GM12878 (cell line): ENCODE results near the gene AMPH. TPM values are rescaled to one million over a fixed set of nuclear protein-coding genes. Genes with fewer than 3 reads are reported as not detected.

Source experiments
- ATAC-seq: fragments of 200-7000 bp; cut with Tn5 transposase; 3 replicates; pipeline ENCODE4 v1.9.1; 2020; ENCODE audit warnings: mild to moderate bottlenecking, moderate library complexity
- BruUV-seq: library from RNA; stranded (reverse); fragments of 400-500 nt; replicated peaks from 2 replicates; lab custom pipeline; 2021; lab: Mats Ljungman, UMichigan
- CTCF ChIA-PET: fragments of 300-600 bp; sonication (Branson Sonifier 250); formaldehyde crosslinking; extraction: SDS; loops from one replicate; lab custom pipeline; 2021; ENCODE audit warnings: inconsistent platforms; lab: Yijun Ruan, JAX
- POLR2A ChIA-PET: fragments of 350-600 bp; formaldehyde crosslinking; extraction: SDS; loops from one replicate; lab custom pipeline; 2021; ENCODE audit warnings: inconsistent platforms; lab: Charles Lee
- RAD21 ChIA-PET: fragments of 300-600 bp; sonication (Branson Sonifier 250); formaldehyde crosslinking; loops from one replicate; lab custom pipeline; 2023; ENCODE audit warnings: antibody characterized with exemption; ENCODE audit not compliant: unreplicated experiment; lab: Charles Lee
- SMC1A ChIA-PET: fragments of 300-600 bp; sonication (Branson Sonifier 250); formaldehyde crosslinking; loops from one replicate; lab custom pipeline; 2023; ENCODE audit not compliant: unreplicated experiment, uncharacterized antibody; lab: Charles Lee
- DNase-seq: peaks from one replicate; pipeline ENCODE4 v3.0.0-alpha.2; 2011; ENCODE audit warnings: low read depth, low spot score
- FAIRE-seq: peaks from 3 replicates; lab custom pipeline; 2011; peaks lifted over from hg19 to GRCh38; lab: Jason Lieb, UNC
- H2AFZ ChIP-seq: 2 replicates; pipeline ENCODE4 v1.6.0; 2011; ENCODE audit warnings: low read depth, low read length, control low read depth; ENCODE audit not compliant: control insufficient read depth
- H3K27ac ChIP-seq: 2 replicates; pipeline ENCODE4 v1.5.1; 2011; ENCODE audit warnings: control low read depth; ENCODE audit not compliant: control insufficient read depth, insufficient read depth
- H3K27me3 ChIP-seq, 2 experiments: replicated peaks in 1 of 2; 2 replicates each; pipeline versions ENCODE4 v1.6.0 to v1.6.1; 2011; ENCODE audit warnings: low read length in 1 of 2; ENCODE audit not compliant: control insufficient read depth in 2 of 2, insufficient read depth in 2 of 2
- H3K36me3 ChIP-seq, 2 experiments: 2 replicates each; pipeline ENCODE4 v1.5.1; 2011; ENCODE audit warnings: low read length in 1 of 2; ENCODE audit not compliant: control insufficient read depth in 2 of 2, insufficient read depth in 2 of 2
- H3K4me1 ChIP-seq: 2 replicates; pipeline ENCODE4 v1.6.1; 2011; ENCODE audit warnings: mild to moderate bottlenecking, low read length, moderate library complexity, mixed read lengths; ENCODE audit not compliant: control insufficient read depth, insufficient read depth
- H3K4me2 ChIP-seq: 2 replicates; pipeline ENCODE4 v1.6.0; 2011; ENCODE audit warnings: control low read depth; ENCODE audit not compliant: control insufficient read depth, insufficient read depth
- H3K4me3 ChIP-seq: fragments of 200-600 bp; sonication (generic); 2 replicates; pipeline ENCODE4 v1.5.1; 2016
- H3K79me2 ChIP-seq: 2 replicates; pipeline ENCODE4 v1.6.0; 2011; ENCODE audit warnings: low read length; ENCODE audit not compliant: control insufficient read depth, insufficient read depth
- H3K9ac ChIP-seq: 2 replicates; pipeline ENCODE4 v1.8.0; 2011; ENCODE audit warnings: low read length, control low read depth, mixed read lengths; ENCODE audit not compliant: control insufficient read depth, insufficient read depth
- H3K9me3 ChIP-seq: replicated peaks from 3 replicates; pipeline ENCODE4 v1.5.1; 2011; ENCODE audit warnings: mild to moderate bottlenecking, low read length; ENCODE audit not compliant: control insufficient read depth, insufficient read depth
- H4K20me1 ChIP-seq: 2 replicates; pipeline ENCODE4 v1.6.0; 2011; ENCODE audit not compliant: control insufficient read depth, insufficient read depth
- WGBS: methylation state at CpG from one replicate; pipeline ENCODE4 v1.1.6; 2016; ENCODE audit warnings: low lambda C conversion rate; ENCODE audit not compliant: insufficient replicate concordance, insufficient coverage; ENCODE audit errors: missing lambda C conversion rate; 5-methylcytosine and 5-hydroxymethylcytosine counted together
- in situ Hi-C: fragments of 300-500 bp; cut with MboI; formaldehyde crosslinking; loops from 9 replicates; pipeline ENCODE4 v1.14.3; 2018; ENCODE audit warnings: mixed read lengths
- intact Hi-C: fragments of 100-400 bp; cut with micrococcal nuclease; formaldehyde crosslinking; loops from one replicate; pipeline ENCODE4 v1.14.2; 2022; ENCODE audit not compliant: unreplicated experiment
- polyA plus RNA-seq, 11 experiments: library from polyadenylated mRNA; depleted of rRNA in 4 of 11; unstranded in 6 of 11; stranded (reverse) in 5 of 11; fragments of >200 nt; fragmentation: Nextera tagmentation in 4 of 11; fragmentation: Illumina TruSeq in 1 of 11; extraction: Ambion mirVana in 4 of 11; extraction: Trizol in 1 of 11; gene quantifications; 1 replicate in 1 of 11; 2 replicates in 10 of 11; pipeline versions ENCODE4 v1.2.1 to v1.2.3, GENCODE V29; 2011 to 2016; ENCODE audit warnings: inconsistent platforms in 2 of 11, missing spikeins in 2 of 11, low read depth in 1 of 11
- total RNA-seq, 4 experiments: library from RNA; depleted of rRNA in 3 of 4; stranded (reverse); fragments of >200 nt in 3 of 4; fragmentation: Illumina TruSeq in 1 of 4; extraction: Trizol in 1 of 4; gene quantifications; 2 replicates each; pipeline versions ENCODE4 v1.2.1 to v1.2.3, GENCODE V29; 2013 to 2021
- TF ChIP-seq, protein P1 (sequence below): IDR thresholded peaks from 2 replicates; pipeline ENCODE4 v1.6.1; 2012; ENCODE audit warnings: mild to moderate bottlenecking, low read depth, low read length
- TF ChIP-seq, protein P2 (sequence below), 3 experiments: IDR thresholded peaks in 2 of 3; conservative IDR thresholded peaks in 1 of 3; 2 replicates each; pipeline ENCODE4 v1.5.1; 2011; ENCODE audit warnings: low read depth in 3 of 3, low read length in 3 of 3, mild to moderate bottlenecking in 3 of 3, control low read depth in 2 of 3, moderate library complexity in 2 of 3, inconsistent platforms in 1 of 3, mixed read lengths in 1 of 3; ENCODE audit not compliant: control insufficient read depth in 2 of 3, insufficient read depth in 1 of 3; ENCODE audit errors: extremely low read depth in 1 of 3

The AMPH gene
- total and polyA plus RNA-seq, 10 of the 15 experiments (the other 5 are each of a cell fraction or from before 2014, with no cell fraction given): 0.03 to 0.24 (median 0.08) TPM; not detected in 2

DNA sequence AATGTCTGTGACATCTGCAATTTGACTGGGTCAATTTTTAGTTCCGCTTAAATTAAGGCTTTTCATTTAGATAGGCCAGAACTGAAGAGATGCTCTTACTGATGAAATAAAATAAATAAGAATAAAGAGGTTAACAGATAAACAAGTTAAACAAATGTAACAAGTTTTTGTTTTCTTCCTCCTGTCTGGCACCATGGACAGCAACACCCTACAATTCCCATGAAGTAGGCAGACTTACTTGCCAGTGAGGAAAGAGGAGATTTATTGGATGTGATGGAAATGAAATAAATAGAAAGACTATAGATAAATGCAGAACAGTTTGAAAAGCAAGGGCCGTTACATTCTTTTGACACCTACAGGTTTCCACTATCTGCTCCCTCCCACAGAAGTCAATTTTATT is 118.5 kb downstream of the AMPH start:
- no peak for FAIRE-seq
- H3K4me1 ChIP-seq: no peaks in the 10 kb centered on the region
- no peak overlapping the region for H3K9ac ChIP-seq
- 38% methylated on average over 2 of the region's 2 CpGs for WGBS
- no peaks in the 10 kb centered on the region for H3K36me3 ChIP-seq
- ChIA-PET SMC1A (no interaction called here), POLR2A (no interaction called here), CTCF (no interaction called here), RAD21 (no interaction called here)
- H3K79me2 ChIP-seq: no peaks in the 10 kb centered on the region
- no peak overlapping the region for H3K4me2 ChIP-seq
- no peaks in the 10 kb centered on the region for H3K27me3 ChIP-seq
- TF ChIP-seq, protein P1, sequence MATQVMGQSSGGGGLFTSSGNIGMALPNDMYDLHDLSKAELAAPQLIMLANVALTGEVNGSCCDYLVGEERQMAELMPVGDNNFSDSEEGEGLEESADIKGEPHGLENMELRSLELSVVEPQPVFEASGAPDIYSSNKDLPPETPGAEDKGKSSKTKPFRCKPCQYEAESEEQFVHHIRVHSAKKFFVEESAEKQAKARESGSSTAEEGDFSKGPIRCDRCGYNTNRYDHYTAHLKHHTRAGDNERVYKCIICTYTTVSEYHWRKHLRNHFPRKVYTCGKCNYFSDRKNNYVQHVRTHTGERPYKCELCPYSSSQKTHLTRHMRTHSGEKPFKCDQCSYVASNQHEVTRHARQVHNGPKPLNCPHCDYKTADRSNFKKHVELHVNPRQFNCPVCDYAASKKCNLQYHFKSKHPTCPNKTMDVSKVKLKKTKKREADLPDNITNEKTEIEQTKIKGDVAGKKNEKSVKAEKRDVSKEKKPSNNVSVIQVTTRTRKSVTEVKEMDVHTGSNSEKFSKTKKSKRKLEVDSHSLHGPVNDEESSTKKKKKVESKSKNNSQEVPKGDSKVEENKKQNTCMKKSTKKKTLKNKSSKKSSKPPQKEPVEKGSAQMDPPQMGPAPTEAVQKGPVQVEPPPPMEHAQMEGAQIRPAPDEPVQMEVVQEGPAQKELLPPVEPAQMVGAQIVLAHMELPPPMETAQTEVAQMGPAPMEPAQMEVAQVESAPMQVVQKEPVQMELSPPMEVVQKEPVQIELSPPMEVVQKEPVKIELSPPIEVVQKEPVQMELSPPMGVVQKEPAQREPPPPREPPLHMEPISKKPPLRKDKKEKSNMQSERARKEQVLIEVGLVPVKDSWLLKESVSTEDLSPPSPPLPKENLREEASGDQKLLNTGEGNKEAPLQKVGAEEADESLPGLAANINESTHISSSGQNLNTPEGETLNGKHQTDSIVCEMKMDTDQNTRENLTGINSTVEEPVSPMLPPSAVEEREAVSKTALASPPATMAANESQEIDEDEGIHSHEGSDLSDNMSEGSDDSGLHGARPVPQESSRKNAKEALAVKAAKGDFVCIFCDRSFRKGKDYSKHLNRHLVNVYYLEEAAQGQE: peak; percentile 70; the same call in 1 of the 2 replicates
- TF ChIP-seq, protein P2, sequence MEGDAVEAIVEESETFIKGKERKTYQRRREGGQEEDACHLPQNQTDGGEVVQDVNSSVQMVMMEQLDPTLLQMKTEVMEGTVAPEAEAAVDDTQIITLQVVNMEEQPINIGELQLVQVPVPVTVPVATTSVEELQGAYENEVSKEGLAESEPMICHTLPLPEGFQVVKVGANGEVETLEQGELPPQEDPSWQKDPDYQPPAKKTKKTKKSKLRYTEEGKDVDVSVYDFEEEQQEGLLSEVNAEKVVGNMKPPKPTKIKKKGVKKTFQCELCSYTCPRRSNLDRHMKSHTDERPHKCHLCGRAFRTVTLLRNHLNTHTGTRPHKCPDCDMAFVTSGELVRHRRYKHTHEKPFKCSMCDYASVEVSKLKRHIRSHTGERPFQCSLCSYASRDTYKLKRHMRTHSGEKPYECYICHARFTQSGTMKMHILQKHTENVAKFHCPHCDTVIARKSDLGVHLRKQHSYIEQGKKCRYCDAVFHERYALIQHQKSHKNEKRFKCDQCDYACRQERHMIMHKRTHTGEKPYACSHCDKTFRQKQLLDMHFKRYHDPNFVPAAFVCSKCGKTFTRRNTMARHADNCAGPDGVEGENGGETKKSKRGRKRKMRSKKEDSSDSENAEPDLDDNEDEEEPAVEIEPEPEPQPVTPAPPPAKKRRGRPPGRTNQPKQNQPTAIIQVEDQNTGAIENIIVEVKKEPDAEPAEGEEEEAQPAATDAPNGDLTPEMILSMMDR (IDR thresholded peaks at IDR 0.05 in 2 of 3, conservative IDR thresholded peaks at IDR 0.05 in 1 of 3; ENCODE audit: control insufficient read depth in 2 of 3, extremely low read depth in 1 of 3, insufficient read depth in 1 of 3, low read depth in 3 of 3, low read length in 3 of 3): no peak
- in situ Hi-C loops (no loop called here), intact Hi-C loops (no loop called here)
- no peak for ATAC-seq
- no peak overlapping the region for H3K27ac ChIP-seq
- no peak overlapping the region for H3K4me3 ChIP-seq
- BruUV-seq: no TSS peak
- H3K9me3 ChIP-seq: no peaks in the 10 kb centered on the region; the same call in 2 of the 3 replicates
- no peaks in the 10 kb centered on the region for H4K20me1 ChIP-seq
- no peak for DNase-seq
- H2AFZ ChIP-seq: no peak overlapping the region
